NCI-H1092 treated with DMSO at 0.1 percent for 48 hours (cell line): ENCODE results near the gene TNFAIP6.

Experiments
- DNase-seq: peaks from one replicate; lab custom pipeline; 2025; lab: John Stamatoyannopoulos, UW

Gene TNFAIP6

DNA sequence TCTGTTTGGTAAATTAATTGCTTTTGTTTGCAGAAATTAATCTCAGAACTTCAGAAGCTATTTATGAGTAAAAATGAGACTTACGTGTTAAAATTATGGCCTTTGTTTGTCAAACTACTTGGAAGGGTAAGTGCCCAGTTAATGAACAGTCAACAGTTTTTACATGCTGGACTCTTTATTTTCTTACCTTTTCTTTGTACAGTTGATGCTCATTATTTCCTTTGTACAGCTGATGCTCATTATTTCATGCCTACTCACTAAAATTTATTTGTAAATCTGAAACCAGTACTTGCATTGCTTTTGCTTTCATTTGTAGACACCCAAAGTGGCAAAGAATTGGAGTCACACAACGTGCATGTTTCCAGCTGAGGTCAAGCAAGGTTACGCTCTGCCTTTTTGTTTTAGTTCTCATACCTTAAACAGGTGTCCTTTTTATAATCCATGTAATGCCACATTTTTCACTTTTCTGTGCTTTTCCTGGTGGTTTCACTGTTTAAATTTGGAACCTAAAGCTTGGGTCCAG lies 65.6 kb downstream of the TNFAIP6 start:
- DNase-seq, result no peak

- DNase-seq, result no peak
These were observed 66.4 kb downstream of the TNFAIP6 start for GRCh38 chr2:151423760-151424159.
